Colonic mucosa (tissue), 4 donors: ENCODE results near the gene AFF1. TPM values are rescaled to one million over a fixed set of nuclear protein-coding genes. Genes with fewer than 3 reads are reported as not detected.

ENCODE experiments used
- DNase-seq: peaks from one replicate; pipeline ENCODE4 v3.0.0-alpha.2; 2020
- H3K27ac ChIP-seq: fragments of 200-600 bp; one replicate; pipeline ENCODE4 v1.8.0; 2021
- H3K27me3 ChIP-seq: fragments of 200-600 bp; one replicate; pipeline ENCODE4 v1.8.0; 2021
- H3K36me3 ChIP-seq: fragments of 200-600 bp; one replicate; pipeline ENCODE4 v1.8.0; 2021
- H3K4me1 ChIP-seq: fragments of 200-600 bp; one replicate; pipeline ENCODE4 v1.8.0; 2021; ENCODE audit warnings: mild to moderate bottlenecking
- H3K4me3 ChIP-seq: fragments of 200-600 bp; one replicate; pipeline ENCODE4 v1.8.0; 2021
- H3K9ac ChIP-seq, 2 donors: one replicate each; pipeline ENCODE4 v1.7.0; 2013; ENCODE audit warnings: control low read depth in 2 of 2, low read depth in 2 of 2, low read length in 2 of 2
- H3K9me3 ChIP-seq: fragments of 200-600 bp; one replicate; pipeline ENCODE4 v1.8.0; 2021
- CTCF ChIP-seq: fragments of 200-600 bp; IDR thresholded peaks from one replicate; pipeline ENCODE4 v1.8.0; 2022; ENCODE audit warnings: antibody characterized with exemption, mild to moderate bottlenecking
- intact Hi-C: fragments of 100-400 bp; cut with DNase I; formaldehyde crosslinking; loops from one replicate; pipeline ENCODE4 v1.14.1; 2022
- total RNA-seq, 2 donors: library from RNA; stranded (reverse); fragmentation: NEBNext Ultra II Directional in 1 of 2; extraction: Animal tissue kit (Norgen Biotek cat#: 25700) in 1 of 2; gene quantifications; one replicate each; pipeline ENCODE4 v1.2.1, GENCODE V29; 2021
- donor health status: healthy.
- donor health status: DM: no; HTN: no; CAD: no.
- donor health status: DM: no; HTN: no; CAD: no.

Gene AFF1
- total RNA-seq, 2 donors from 2014 or later = 73.5 to 104 TPM

- Histone ChIP-seq H3K27ac (no peak overlapping the region), H3K36me3 (no peaks in the 10 kb centered on the region), H3K4me1 (no peaks in the 10 kb centered on the region), H3K4me3 (no peak overlapping the region), H3K9ac (no peak overlapping the region), H3K27me3 (no peaks in the 10 kb centered on the region), H3K9me3 (no peaks in the 10 kb centered on the region)
- no peak for TF ChIP-seq CTCF
- DNase-seq = no peak
- intact Hi-C loops = loop anchor here (5.0 kb wide), 2 partner anchors 167 to 312 kb away; no protein-coding TSS in a partner anchor
Measured at GRCh38 chr4:86924811-86925210, 10.0 kb upstream of the AFF1 start.

GRCh38 chr4:86926435-86927086 lies 8.2 kb upstream of the AFF1 start:
- H3K9ac ChIP-seq = no peak overlapping the region
- intact Hi-C loops = no loop called here
- no peaks in the 10 kb centered on the region for H3K4me1 ChIP-seq
- no peaks in the 10 kb centered on the region for H3K36me3 ChIP-seq
- H3K27me3 ChIP-seq = no peaks in the 10 kb centered on the region
- H3K27ac ChIP-seq = no peak overlapping the region
- no peak for DNase-seq
- H3K9me3 ChIP-seq = no peaks in the 10 kb centered on the region
- TF ChIP-seq CTCF = no peak
- no peak overlapping the region for H3K4me3 ChIP-seq

GRCh38 chr4:86927843-86928395 lies 6.9 kb upstream of the AFF1 start:
- no peak for TF ChIP-seq CTCF
- no peaks in the 10 kb centered on the region for H3K4me1 ChIP-seq
- H3K36me3 ChIP-seq = no peaks in the 10 kb centered on the region
- no peak for DNase-seq
- peak overlapping the region in 1 of 2 donors; percentile 26 for H3K9ac ChIP-seq
- no peaks in the 10 kb centered on the region for H3K27me3 ChIP-seq
- no peaks in the 10 kb centered on the region for H3K9me3 ChIP-seq
- H3K27ac ChIP-seq = no peak overlapping the region
- intact Hi-C loops = no loop called here
- H3K4me3 ChIP-seq = no peak overlapping the region

- no peaks in the 10 kb centered on the region for H3K9me3 ChIP-seq
- H3K9ac ChIP-seq = peak overlapping the region in 1 of 2 donors; percentile 26
- DNase-seq = no peak
- H3K27ac ChIP-seq = no peak overlapping the region
- H3K4me1 ChIP-seq = no peaks in the 10 kb centered on the region
- no peaks in the 10 kb centered on the region for H3K36me3 ChIP-seq
- TF ChIP-seq CTCF = no peak
- no peaks in the 10 kb centered on the region for H3K27me3 ChIP-seq
- H3K4me3 ChIP-seq = no peak overlapping the region
- intact Hi-C loops = no loop called here
Measured at GRCh38 chr4:86928400-86929255, 6.2 kb upstream of the AFF1 start.

- Histone ChIP-seq H3K27me3 (no peaks in the 10 kb centered on the region), H3K4me1 (no peaks in the 10 kb centered on the region), H3K4me3 (peak overlapping the region; percentile 95), H3K36me3 (no peaks in the 10 kb centered on the region), H3K9me3 (no peaks in the 10 kb centered on the region), H3K27ac (peak overlapping the region; percentile 99), H3K9ac (peak overlapping the region; percentile 48 to 89)
- intact Hi-C loops = loop anchor here (1.0 kb wide), 1 partner anchor 72 kb away; no protein-coding TSS in a partner anchor
- no peak for TF ChIP-seq CTCF
- DNase-seq = peak; percentile 40
Measured at GRCh38 chr4:86934147-86934770, 552 bp upstream of the AFF1 start.
